Stimulated activated CD4-positive, alpha-beta T cell treated with anti-CD3 and anti-CD28 coated beads, Interleukin-15, amount 100 ng/mL, for 1 hour (primary cell): ENCODE measurements around the gene RALGAPB.
"Not testable (repeated sequence)": the region's sequence is repeated elsewhere in the genome, so short reads cannot be mapped to it uniquely, and the experiment has no call there.

Experiments used
- DNase-seq, 2 donors: peaks; one replicate each; pipeline ENCODE4 v3.0.0-alpha.2; 2020; ENCODE audit warnings: low read depth in 1 of 2, low spot score in 1 of 2

Gene RALGAPB

GRCh38 chr20:38485041-38485440 is 12.4 kb downstream of the RALGAPB start:
- no peak for DNase-seq

DNA sequence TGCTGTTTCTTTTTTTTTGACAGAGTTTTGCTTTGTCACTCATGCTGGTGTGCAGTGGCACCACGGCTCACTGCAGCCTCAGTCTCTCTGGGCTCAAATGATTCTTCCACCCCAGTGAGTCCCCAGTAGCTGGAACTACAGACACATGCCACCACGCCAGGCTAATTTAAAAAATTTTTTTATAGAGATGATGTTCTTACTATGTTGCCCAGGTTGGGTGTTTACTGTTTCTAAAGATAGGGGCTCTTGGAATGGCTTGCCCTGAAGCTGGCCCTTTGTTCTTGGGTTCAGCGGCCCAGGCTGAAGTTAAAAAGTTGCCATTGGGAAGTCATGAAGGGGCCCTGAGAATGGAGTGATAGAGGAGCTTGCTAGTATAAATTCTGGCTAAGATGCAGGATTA is 16.5 kb downstream of the RALGAPB start:
- no peak for DNase-seq

GRCh38 chr20:38497246-38497935 is 24.7 kb downstream of the RALGAPB start:
- DNase-seq = no peak

GRCh38 chr20:38498909-38499308 is 26.3 kb downstream of the RALGAPB start:
- DNase-seq = no peak

DNA sequence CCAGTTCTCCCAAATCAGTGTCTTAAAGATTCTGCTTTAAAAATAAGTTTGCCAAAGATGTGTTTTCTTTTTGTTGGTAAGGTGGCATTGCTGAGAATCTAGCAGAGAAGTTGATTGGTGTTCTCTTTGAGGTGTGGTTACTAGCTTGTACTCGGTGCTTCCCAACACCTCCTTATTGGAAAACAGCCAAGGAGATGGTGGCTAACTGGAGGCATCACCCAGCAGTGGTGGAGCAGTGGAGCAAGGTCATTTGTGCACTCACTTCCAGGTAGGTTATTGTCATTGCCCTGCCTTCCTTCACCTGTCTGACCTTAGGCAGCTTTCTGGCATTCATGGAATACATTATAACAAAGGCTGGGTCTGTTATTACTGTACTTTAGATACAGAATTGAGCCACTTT is 26.7 kb downstream of the RALGAPB start:
- no peak for DNase-seq

GRCh38 chr20:38501858-38502436 is 29.3 kb downstream of the RALGAPB start:
- DNase-seq = no peak

DNA sequence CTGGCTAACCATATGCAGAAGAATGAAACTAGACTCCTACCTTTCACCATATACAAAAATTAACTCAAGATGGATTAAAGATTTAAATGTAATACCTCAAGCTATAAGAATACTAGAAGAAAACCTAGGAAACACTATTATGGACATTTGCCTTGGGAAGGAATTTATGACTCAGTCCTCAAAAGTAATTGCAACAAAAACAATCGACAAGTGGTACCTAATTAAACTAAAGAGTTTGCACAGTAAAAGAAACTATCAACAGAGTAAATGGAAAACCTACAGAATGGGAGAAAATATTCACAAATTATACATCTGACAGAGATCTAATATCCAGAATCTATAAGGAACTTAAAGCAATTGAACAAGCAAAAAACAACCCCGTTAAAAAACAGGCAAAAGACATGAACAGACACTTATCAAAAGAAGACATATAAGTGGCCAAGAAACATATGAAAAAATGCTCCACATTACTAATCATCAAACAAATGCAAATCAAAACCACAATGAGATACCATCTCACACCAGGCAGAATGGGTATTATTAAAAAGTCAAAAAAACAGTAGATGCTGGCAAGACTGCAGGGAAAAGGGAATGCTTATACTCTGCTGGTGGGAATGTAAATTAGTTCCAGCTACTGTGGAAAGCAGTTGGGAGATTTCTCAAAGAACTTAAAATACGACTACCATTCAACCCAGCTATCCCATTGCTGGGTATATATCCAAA is 31.9 kb downstream of the RALGAPB start:
- DNase-seq = no peak

GRCh38 chr20:38505091-38505455 is 32.4 kb downstream of the RALGAPB start:
- no peak for DNase-seq

- not testable (repeated sequence) for DNase-seq
Measured at GRCh38 chr20:38511726-38512125, 39.1 kb downstream of the RALGAPB start.

DNA sequence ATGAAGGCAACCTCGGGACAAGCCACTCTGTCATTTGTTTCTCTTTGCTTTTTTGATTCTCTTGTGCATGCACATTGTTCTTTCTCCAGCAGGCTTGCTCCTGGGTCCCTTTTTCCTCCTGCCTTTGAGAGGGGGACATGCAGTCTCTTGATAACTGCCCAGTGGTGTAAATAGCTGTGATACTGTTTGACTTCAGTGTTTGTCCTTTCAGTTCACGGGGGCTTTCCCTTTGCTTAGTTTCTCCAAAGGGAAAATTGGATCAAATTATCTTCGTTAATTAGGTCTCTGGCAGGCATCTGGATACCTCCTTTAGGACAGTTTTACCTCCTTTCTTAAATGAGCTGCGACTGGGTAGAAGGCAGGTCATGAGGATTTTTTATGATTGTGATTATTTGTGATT is 41.5 kb downstream of the RALGAPB start:
- DNase-seq = no peak

DNA sequence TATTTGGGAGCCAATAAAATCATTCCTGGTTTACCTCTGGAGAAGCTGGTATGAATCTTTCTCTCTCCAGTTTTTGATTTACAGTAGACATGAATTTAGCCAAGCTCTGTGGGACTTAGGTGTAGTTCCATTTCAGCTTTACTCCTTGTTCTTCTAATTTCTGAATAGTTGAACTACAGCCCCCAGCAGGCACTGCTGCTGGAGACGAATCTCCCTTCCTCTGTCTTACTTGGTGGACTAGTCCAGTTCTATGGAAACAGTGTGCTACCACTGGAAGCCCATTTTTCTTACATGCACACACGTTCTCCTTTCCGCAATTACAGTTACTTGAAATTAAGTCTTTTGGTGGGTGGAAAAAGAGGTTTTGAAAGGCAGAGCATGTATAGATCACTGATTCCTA is 42.3 kb downstream of the RALGAPB start:
- no peak for DNase-seq

- no peak for DNase-seq
Measured at GRCh38 chr20:38515631-38516030, 43.0 kb downstream of the RALGAPB start.

DNA sequence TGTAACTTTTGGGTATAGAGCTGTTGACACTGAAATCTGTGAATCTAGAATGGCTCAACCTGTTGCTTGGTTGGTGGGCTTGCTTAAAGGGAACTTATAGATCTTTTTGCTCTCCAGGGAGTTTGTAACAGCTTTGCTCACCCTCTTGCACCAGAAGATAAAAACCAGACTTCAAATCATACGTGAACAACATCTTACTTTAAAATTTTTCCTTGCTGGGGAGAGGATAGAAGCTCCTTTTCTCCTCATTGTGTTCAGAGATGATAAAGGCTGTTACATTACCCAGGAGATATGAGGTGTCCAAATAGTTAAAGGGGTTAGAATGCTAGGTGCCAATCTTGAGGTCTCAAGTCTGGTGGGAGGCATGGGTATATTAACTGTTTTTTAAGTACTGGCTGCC is 46.8 kb downstream of the RALGAPB start:
- no peak for DNase-seq

DNA sequence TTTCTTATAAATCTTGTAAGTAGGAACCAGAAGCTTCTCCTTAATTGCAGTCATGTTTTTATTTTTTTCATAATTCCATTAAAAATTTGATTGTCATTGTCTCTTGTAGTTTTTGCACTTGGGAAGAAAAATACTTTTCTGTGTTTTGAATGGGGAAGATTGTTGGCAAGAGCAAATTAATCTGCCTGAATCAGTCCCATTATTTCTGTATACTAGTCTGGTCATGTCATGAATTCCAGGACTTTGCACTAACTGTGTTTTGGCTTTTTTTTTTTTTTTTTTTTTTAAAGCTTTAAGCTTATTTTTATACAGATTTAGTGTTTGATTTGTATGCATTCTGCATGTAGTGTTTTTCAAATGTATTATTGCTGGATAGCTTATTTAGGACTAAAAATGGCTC is 47.6 kb downstream of the RALGAPB start:
- no peak for DNase-seq

DNA sequence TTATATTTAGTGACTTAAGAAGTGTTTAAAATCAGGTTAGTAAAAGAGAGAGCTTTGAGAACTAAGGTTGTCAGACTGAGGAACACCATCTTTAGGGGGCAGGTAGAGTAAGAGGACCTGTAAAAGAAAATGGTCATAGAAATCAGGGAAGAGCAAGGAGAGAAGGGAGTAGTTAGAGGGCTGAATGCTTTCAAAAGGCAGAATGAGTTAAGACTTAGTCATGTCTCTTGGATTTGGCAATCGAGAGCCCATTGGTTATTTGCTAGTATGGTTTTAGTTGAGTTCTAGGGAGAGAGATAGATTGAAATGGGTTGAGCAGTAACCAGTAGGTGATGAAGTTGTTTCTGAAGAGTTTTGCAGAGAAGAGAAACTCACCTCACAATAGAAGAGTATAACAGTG is 51.1 kb downstream of the RALGAPB start:
- no peak for DNase-seq

- no peak for DNase-seq
Measured at GRCh38 chr20:38528167-38528566, 55.5 kb downstream of the RALGAPB start.

DNA sequence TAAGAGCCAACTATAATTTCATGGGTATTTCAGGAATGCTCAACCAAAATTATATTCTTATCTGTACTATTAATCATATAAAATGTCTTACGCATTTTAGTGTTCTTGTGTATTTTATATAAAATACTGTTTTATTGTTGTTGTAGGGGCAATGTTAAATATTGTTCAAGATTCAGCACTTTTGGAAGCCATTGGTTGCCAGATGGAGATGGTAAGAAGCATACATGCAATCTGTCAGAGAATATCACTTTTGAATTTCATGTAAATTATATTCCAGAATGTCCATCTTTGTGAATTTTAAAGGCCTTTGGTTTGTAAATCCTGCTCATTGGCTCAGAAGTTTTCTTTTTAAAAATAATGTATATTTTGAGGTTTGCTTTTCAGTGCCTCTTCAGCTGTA is 58.4 kb downstream of the RALGAPB start:
- DNase-seq = no peak

DNA sequence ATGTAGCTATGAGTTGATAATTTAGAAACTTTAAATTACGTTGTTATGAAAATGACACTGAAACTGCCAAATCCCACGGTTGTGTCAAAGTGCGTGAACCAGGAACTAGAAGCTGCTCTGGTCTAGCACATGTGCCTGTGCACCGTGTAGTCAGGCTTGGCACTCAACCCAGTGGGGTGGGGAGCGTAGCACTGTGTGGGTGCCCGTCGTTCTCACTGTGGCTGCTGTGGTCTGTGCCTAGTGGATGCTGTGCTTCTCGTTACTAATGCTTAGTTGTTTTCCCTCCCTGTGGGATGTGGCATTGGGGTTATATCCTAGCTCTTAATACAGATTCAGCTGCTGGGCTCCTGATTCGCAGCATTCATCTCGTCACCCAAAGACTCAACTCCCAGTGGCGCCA is 62.1 kb downstream of the RALGAPB start:
- no peak for DNase-seq

DNA sequence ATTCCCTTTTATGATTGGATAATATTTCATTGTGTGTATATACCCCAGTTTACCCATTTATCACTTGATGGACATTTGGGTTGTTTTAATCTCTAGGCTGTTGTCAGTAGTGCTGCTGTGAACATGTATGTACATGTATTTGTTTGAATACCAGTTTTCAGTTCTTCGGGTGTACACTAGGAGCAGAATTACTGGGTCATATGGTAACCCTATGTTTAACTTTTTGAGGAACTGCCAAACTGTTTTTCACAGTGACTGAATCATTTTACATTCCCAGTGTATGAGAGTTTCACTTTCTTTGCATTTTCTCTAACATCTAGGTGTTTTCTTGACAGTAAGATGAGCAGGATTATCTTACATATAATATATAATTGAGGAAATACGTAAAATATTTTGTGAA is 63.7 kb downstream of the RALGAPB start:
- no peak for DNase-seq

GRCh38 chr20:38537176-38537575 is 64.5 kb downstream of the RALGAPB start:
- DNase-seq = no peak

DNA sequence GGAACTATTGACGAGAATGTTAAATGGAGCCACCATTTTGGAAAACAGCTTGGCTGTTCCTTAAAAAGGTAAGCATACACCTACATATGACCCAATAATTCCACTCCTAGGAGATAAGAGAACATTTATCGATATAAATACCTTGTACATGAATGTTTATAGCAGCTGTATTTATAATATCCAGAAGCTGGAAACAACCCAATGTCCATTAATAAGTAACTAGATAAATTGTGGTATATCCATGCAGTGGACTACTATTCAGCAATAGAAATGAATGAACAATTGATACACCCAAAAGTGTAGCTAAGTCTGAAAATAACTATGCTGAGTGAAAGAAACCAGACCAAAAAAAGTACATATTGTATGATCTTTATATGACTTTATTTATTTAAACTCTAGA is 66.1 kb downstream of the RALGAPB start:
- DNase-seq = no peak

GRCh38 chr20:38543014-38543906 is 70.6 kb downstream of the RALGAPB start:
- no peak for DNase-seq
